GM21717 (cell line): ENCODE results near the gene ZWILCH.
"Not testable (repeated sequence)": the region's sequence is repeated elsewhere in the genome, so short reads cannot be mapped to it uniquely, and the experiment has no call there.

Experiments
- ATAC-seq: cut with Tn5 transposase; IDR thresholded peaks from one replicate; pipeline ENCODE4 v1.9.1; 2021; ENCODE audit warnings: mild to moderate bottlenecking, moderate library complexity; ENCODE audit not compliant: unreplicated experiment

The ZWILCH gene

GRCh38 chr15:66574596-66574950 lies 69.4 kb downstream of the ZWILCH start:
- ATAC-seq, result no peak

- ATAC-seq, result no peak
Measured at GRCh38 chr15:66578286-66578875, 73.3 kb downstream of the ZWILCH start.

- ATAC-seq, result no peak
Measured at GRCh38 chr15:66580643-66581042, 75.5 kb downstream of the ZWILCH start.

- no peak for ATAC-seq
Measured at GRCh38 chr15:66581972-66582537, 76.9 kb downstream of the ZWILCH start.

GRCh38 chr15:66586155-66586976 lies 81.2 kb downstream of the ZWILCH start:
- no peak for ATAC-seq

- ATAC-seq, result no peak
Measured at GRCh38 chr15:66587020-66587419, 81.9 kb downstream of the ZWILCH start.

GRCh38 chr15:66587749-66588148 lies 82.6 kb downstream of the ZWILCH start:
- ATAC-seq, result no peak

- no peak for ATAC-seq
Measured at GRCh38 chr15:66588537-66588936, 83.4 kb downstream of the ZWILCH start.

GRCh38 chr15:66588971-66589370 lies 83.8 kb downstream of the ZWILCH start:
- ATAC-seq, result no peak

GRCh38 chr15:66589429-66589828 lies 84.3 kb downstream of the ZWILCH start:
- not testable (repeated sequence) for ATAC-seq

- no peak for ATAC-seq
Measured at GRCh38 chr15:66590435-66590834, 85.3 kb downstream of the ZWILCH start.

GRCh38 chr15:66591322-66591862 lies 86.3 kb downstream of the ZWILCH start:
- ATAC-seq, result no peak

- ATAC-seq, result no peak
Measured at GRCh38 chr15:66592505-66593218, 87.5 kb downstream of the ZWILCH start.

GRCh38 chr15:66593219-66593780 lies 88.2 kb downstream of the ZWILCH start:
- ATAC-seq, result no peak

- no peak for ATAC-seq
Measured at GRCh38 chr15:66594344-66594743, 89.2 kb downstream of the ZWILCH start.

GRCh38 chr15:66594836-66595235 lies 89.7 kb downstream of the ZWILCH start:
- no peak for ATAC-seq

GRCh38 chr15:66595332-66595731 lies 90.2 kb downstream of the ZWILCH start:
- ATAC-seq, result no peak

- ATAC-seq, result no peak
Measured at GRCh38 chr15:66595931-66596545, 90.9 kb downstream of the ZWILCH start.

- no peak for ATAC-seq
Measured at GRCh38 chr15:66598095-66598815, 93.1 kb downstream of the ZWILCH start.
